SK-N-SH (cell line): Measurements from ENCODE around the gene LMTK2. TPM values are rescaled to one million over a fixed set of nuclear protein-coding genes. Genes with fewer than 3 reads are reported as not detected.

ENCODE experiments used
- CTCF ChIA-PET: fragments of 300-600, 350-600 bp; formaldehyde crosslinking; extraction: SDS; loops from one replicate; lab custom pipeline; 2021; lab: Yijun Ruan, JAX
- POLR2A ChIA-PET: fragments of 350-600 bp; sonication (Branson Sonifier 250); formaldehyde crosslinking; extraction: SDS; loops from one replicate; lab custom pipeline; 2020; ENCODE audit warnings: antibody characterized with exemption, inconsistent platforms; lab: Yijun Ruan, JAX
- DNase-seq: peaks from one replicate; pipeline ENCODE4 v3.0.0; 2012
- H2AFZ ChIP-seq: fragments of 200-600 bp; sonication (generic); 2 replicates; pipeline ENCODE4 v1.8.1; 2016; ENCODE audit warnings: antibody characterized with exemption, mild to moderate bottlenecking, low read depth
- H3F3A ChIP-seq: fragments of 200-600 bp; sonication (generic); replicated peaks from 2 replicates; pipeline ENCODE3; 2016; ENCODE audit warnings: antibody characterized with exemption, mild to moderate bottlenecking; ENCODE audit not compliant: insufficient read depth
- H3K27ac ChIP-seq, 2 experiments: fragments of 200-500 bp in 1 of 2; fragments of 200-600 bp in 1 of 2; sonication (Bioruptor generic) in 1 of 2; sonication (generic), shearing (Covaris generic) in 1 of 2; 2 replicates each; pipeline versions ENCODE4 v1.5.1 to v1.6.1; 2014 to 2016; ENCODE audit warnings: low read depth in 2 of 2, inconsistent platforms in 1 of 2, low read length in 1 of 2, mild to moderate bottlenecking in 1 of 2, mixed read lengths in 1 of 2
- H3K27me3 ChIP-seq: fragments of 200-600 bp; sonication (generic), shearing (Covaris generic); 2 replicates; pipeline ENCODE4 v1.6.1; 2016; ENCODE audit warnings: mixed run types; ENCODE audit not compliant: insufficient read depth
- H3K36me3 ChIP-seq, 2 experiments: fragments of 200-500 bp in 1 of 2; fragments of 200-600 bp in 1 of 2; sonication (Bioruptor generic) in 1 of 2; sonication (generic) in 1 of 2; replicated peaks in 1 of 2; 2 replicates each; pipeline versions ENCODE3 to v1.5.1; 2014 to 2016; ENCODE audit warnings: low read length in 1 of 2, mild to moderate bottlenecking in 1 of 2; ENCODE audit not compliant: insufficient read depth in 2 of 2, control insufficient read depth in 1 of 2
- H3K4me1 ChIP-seq, 2 experiments: fragments of 200-500 bp in 1 of 2; fragments of 200-600 bp in 1 of 2; sonication (Bioruptor generic) in 1 of 2; sonication (generic), shearing (Covaris generic) in 1 of 2; 2 replicates each; pipeline versions ENCODE4 v1.5.1 to v1.6.1; 2014 to 2016; ENCODE audit warnings: low read depth in 1 of 2, low read length in 1 of 2, mixed run types in 1 of 2; ENCODE audit not compliant: insufficient read depth in 2 of 2, control insufficient read depth in 1 of 2
- H3K4me2 ChIP-seq: fragments of 200-600 bp; sonication (generic), shearing (Covaris generic); 2 replicates; pipeline ENCODE4 v1.6.1; 2017; ENCODE audit warnings: mixed run types
- H3K4me3 ChIP-seq, 2 experiments: fragments of 200-500 bp in 1 of 2; fragments of 200-600 bp in 1 of 2; sonication (Bioruptor generic) in 1 of 2; sonication (generic), shearing (Covaris generic) in 1 of 2; 2 replicates each; pipeline versions ENCODE4 v1.5.1 to v1.8.1; 2014 to 2016; ENCODE audit warnings: low read depth in 2 of 2, inconsistent platforms in 1 of 2, low read length in 1 of 2, mild to moderate bottlenecking in 1 of 2, mixed read lengths in 1 of 2, moderate library complexity in 1 of 2
- H3K79me2 ChIP-seq: fragments of 200-600 bp; sonication (generic); 2 replicates; pipeline ENCODE4 v1.8.1; 2017; ENCODE audit warnings: mild to moderate bottlenecking; ENCODE audit not compliant: insufficient read depth
- H3K9ac ChIP-seq: fragments of 200-600 bp; sonication (generic); 2 replicates; pipeline ENCODE4 v1.6.1; 2017; ENCODE audit warnings: mixed run types
- H3K9me2 ChIP-seq: fragments of 200-600 bp; sonication (generic); 2 replicates; pipeline ENCODE4 v1.6.1; 2017; ENCODE audit warnings: mixed run types
- H3K9me3 ChIP-seq: fragments of 200-600 bp; sonication (generic); 2 replicates; pipeline ENCODE4 v1.6.1; 2017; ENCODE audit warnings: mixed run types, mild to moderate bottlenecking, moderate library complexity
- H4K20me1 ChIP-seq: fragments of 200-600 bp; sonication (generic); 2 replicates; pipeline ENCODE4 v1.6.1; 2017; ENCODE audit warnings: mild to moderate bottlenecking, mixed run types; ENCODE audit not compliant: insufficient read depth
- CHD2 ChIP-seq: fragments of 150-350 bp; IDR thresholded peaks from 2 replicates; pipeline ENCODE4 v1.6.1; 2018; ENCODE audit warnings: low read length; ENCODE audit not compliant: partially characterized antibody
- IRF3 ChIP-seq: fragments of 150-350 bp; IDR thresholded peaks from 2 replicates; pipeline ENCODE4 v1.6.1; 2016; ENCODE audit warnings: mild to moderate bottlenecking, low read depth, low read length
- MXI1 ChIP-seq: IDR thresholded peaks from 2 replicates; pipeline ENCODE4 v1.6.1; 2012; ENCODE audit warnings: mild to moderate bottlenecking, low read depth, low read length, improper control_type of control experiment
- PBX3 ChIP-seq: IDR thresholded peaks from 2 replicates; pipeline ENCODE4; 2012
- REST ChIP-seq: IDR thresholded peaks from 2 replicates; pipeline ENCODE4 v1.6.1; 2012; ENCODE audit warnings: mild to moderate bottlenecking, low read depth, low read length, moderate library complexity
- RFX5 ChIP-seq: IDR thresholded peaks from 2 replicates; pipeline ENCODE4 v1.6.1; 2012; ENCODE audit warnings: mild to moderate bottlenecking, improper control_type of control experiment, low read length
- SIN3A ChIP-seq: IDR thresholded peaks from 2 replicates; pipeline ENCODE4 v1.6.1; 2012; ENCODE audit warnings: low read depth, mild to moderate bottlenecking, low read length, moderate library complexity, borderline replicate concordance
- SMC3 ChIP-seq: IDR thresholded peaks from 2 replicates; pipeline ENCODE4 v1.6.1; 2012; ENCODE audit warnings: low read depth, low read length, improper control_type of control experiment
- TCF12 ChIP-seq: IDR thresholded peaks from 2 replicates; pipeline ENCODE4 v1.4.0; 2012
- TEAD4 ChIP-seq: IDR thresholded peaks from 2 replicates; pipeline ENCODE4 v1.4.0; 2012; ENCODE audit warnings: mild to moderate bottlenecking, borderline replicate concordance; ENCODE audit not compliant: insufficient read depth
- YY1 ChIP-seq: IDR thresholded peaks from 2 replicates; pipeline ENCODE4 v1.4.0; 2012; ENCODE audit warnings: low read depth, mild to moderate bottlenecking
- ZBTB33 ChIP-seq: IDR thresholded peaks from 2 replicates; pipeline ENCODE4 v1.4.0; 2012; ENCODE audit warnings: low read depth, borderline replicate concordance
- WGBS: methylation state at CpG from one replicate; pipeline ENCODE4 v1.1.6; 2017; ENCODE audit warnings: low lambda C conversion rate; 5-methylcytosine and 5-hydroxymethylcytosine counted together
- polyA plus RNA-seq, 3 experiments: library from polyadenylated mRNA; depleted of rRNA; stranded (reverse); fragments of >200 nt; gene quantifications; 2 replicates each; pipeline ENCODE4 v1.2.3, GENCODE V29; 2012

LMTK2 gene
- polyA plus RNA-seq, 1 of the 3 experiments (the other 2 are of a cell fraction): 9.0 TPM

DNA sequence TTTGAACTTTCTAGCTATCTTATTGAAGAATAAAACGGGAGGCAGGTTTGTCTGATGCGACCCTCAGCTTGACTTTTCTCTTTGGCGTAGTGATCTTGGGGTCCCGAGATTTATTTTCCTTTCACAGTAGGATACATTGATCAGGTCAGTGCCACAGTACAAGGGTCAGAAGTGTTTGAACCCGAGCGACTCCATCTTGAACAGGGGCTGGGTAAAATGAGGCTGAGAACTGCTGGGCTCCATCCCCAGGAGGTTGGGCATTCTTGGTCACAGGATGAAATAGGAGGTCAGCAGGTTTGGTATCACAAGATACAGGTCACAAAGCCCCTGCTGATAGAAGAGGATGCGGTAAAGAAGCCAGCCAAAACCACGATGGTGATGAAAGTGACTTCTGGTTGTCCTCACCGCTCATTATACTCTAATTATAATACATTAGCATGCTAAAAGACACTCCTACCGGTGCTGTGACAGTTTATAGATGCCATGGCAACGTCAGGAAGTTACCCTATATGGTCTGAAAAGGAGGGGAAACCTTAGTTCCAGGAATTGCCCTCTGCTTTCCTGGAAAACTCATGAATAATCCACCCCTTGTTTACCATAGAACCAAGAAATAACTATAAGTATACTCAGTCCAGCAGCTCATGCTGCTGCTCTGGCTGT lies 148.4 kb downstream of the LMTK2 start:
- Histone ChIP-seq H2AFZ (no peak overlapping the region), H3K36me3 (peaks cover 13 to 20% of the 10 kb centered on the region in 2 experiments), H3K27ac (no peak overlapping the region), H3K9me3 (no peaks in the 10 kb centered on the region), H4K20me1 (no peaks in the 10 kb centered on the region), H3K4me2 (no peak overlapping the region), H3K27me3 (no peaks in the 10 kb centered on the region), H3K9ac (no peak overlapping the region), H3K79me2 (peaks cover 67% of the 10 kb centered on the region), H3K9me2 (no peaks in the 10 kb centered on the region), H3F3A (peaks cover 3% of the 10 kb centered on the region), H3K4me1 (peaks cover 15 to 19% of the 10 kb centered on the region in 2 experiments; a peak in 2 of 4 replicates), H3K4me3 (no peak overlapping the region)
- TF ChIP-seq MXI1: no peak
- no peak for TF ChIP-seq REST
- no peak for TF ChIP-seq TCF12
- no peak for TF ChIP-seq YY1
- TF ChIP-seq CHD2: no peak
- TF ChIP-seq PBX3: no peak
- no peak for TF ChIP-seq SMC3
- no peak for TF ChIP-seq ZBTB33
- TF ChIP-seq IRF3: no peak
- no peak for TF ChIP-seq RFX5
- TF ChIP-seq SIN3A: no peak
- no peak for TF ChIP-seq TEAD4
- 88% methylated on average over 11 of the region's 11 CpGs for WGBS
- ChIA-PET POLR2A (no interaction called here), CTCF (interaction anchor here (0.6 to 2.8 kb wide), 4 partner anchors 12 to 233 kb away, joined by 3 to 8 read pairs (median 4); partner anchors contain the start of gene BAIAP2L1)
- no peak for DNase-seq
